Measurements from ENCODE around the gene CEP44. TPM values are rescaled to one million over a fixed set of nuclear protein-coding genes. Genes with fewer than 3 reads are reported as not detected.

The CEP44 gene
- total and polyA plus RNA-seq, 10 of the 15 experiments (the other 5 are each of a cell fraction or from before 2014, with no cell fraction given) = 7.6 to 19.8 (median 14.2) TPM

- ATAC-seq = no peak
- ChIA-PET CTCF (interaction anchor here (1.2 to 2.0 kb wide), 3 partner anchors 20 to 47 kb away, joined by 3 to 6 read pairs (median 5); no protein-coding TSS in a partner anchor), SMC1A (ENCODE audit: uncharacterized antibody, unreplicated experiment) (interaction anchor here (0.9 to 3.1 kb wide), 10 partner anchors 10 to 64 kb away, joined by 3 to 13 read pairs (median 6); no protein-coding TSS in a partner anchor), RAD21 (ENCODE audit: unreplicated experiment) (interaction anchor here (1.7 kb wide), 1 partner anchor 24 kb away, joined by 6 read pairs; no protein-coding TSS in a partner anchor), POLR2A (no interaction called here)
- no peak overlapping the region for H3K27ac ChIP-seq (ENCODE audit: control insufficient read depth, insufficient read depth)
- H2AFZ ChIP-seq (ENCODE audit: control insufficient read depth, low read depth, low read length) = no peak overlapping the region
- no peaks in the 10 kb centered on the region; a peak in 1 of 4 replicates for H3K36me3 ChIP-seq (ENCODE audit: control insufficient read depth in 2 of 2, insufficient read depth in 2 of 2, low read length in 1 of 2)
- TF ChIP-seq POLR2A (IDR thresholded peaks at IDR 0.05; ENCODE audit: low read depth, low read length) (no peak), MEF2A (IDR thresholded peaks at IDR 0.05; ENCODE audit: insufficient read depth, low read depth, low read length) (no peak), BCL11A (IDR thresholded peaks at IDR 0.05; ENCODE audit: low read depth, low read length) (no peak), ZBTB11 (CRISPR knock-in tag; IDR thresholded peaks at IDR 0.05) (no peak), JUNB (IDR thresholded peaks at IDR 0.05) (no peak), ZNF207 (IDR thresholded peaks at IDR 0.05; ENCODE audit: borderline replicate concordance) (no peak), E4F1 (IDR thresholded peaks at IDR 0.05; ENCODE audit: borderline replicate concordance, partially characterized antibody) (no peak), RELA (IDR thresholded peaks at IDR 0.05; ENCODE audit: borderline replicate concordance, partially characterized antibody) (no peak)
- H3K4me3 ChIP-seq = no peak overlapping the region
- intact Hi-C loops (cut with micrococcal nuclease; ENCODE audit: unreplicated experiment) (no loop called here), in situ Hi-C loops (cut with MboI) (loop anchor here (10.0 kb wide), 1 partner anchor 638 kb away; no protein-coding TSS in a partner anchor)
- peaks cover 7% of the 10 kb centered on the region; the same call in 1 of the 2 replicates for H3K4me1 ChIP-seq (ENCODE audit: control insufficient read depth, insufficient read depth, low read length)
- no peak for DNase-seq (ENCODE audit: low read depth, low spot score)
- H3K9me3 ChIP-seq (replicated peaks; ENCODE audit: control insufficient read depth, insufficient read depth, low read length) = peaks cover 2% of the 10 kb centered on the region; the same call in 2 of the 3 replicates
- no TSS peak for BruUV-seq (replicated peaks)
- FAIRE-seq = no peak
- H3K79me2 ChIP-seq (ENCODE audit: control insufficient read depth, insufficient read depth, low read length) = peaks cover 30% of the 10 kb centered on the region
- H3K27me3 ChIP-seq (replicated peaks in 1 of 2; ENCODE audit: control insufficient read depth in 2 of 2, insufficient read depth in 2 of 2, low read length in 1 of 2) = no peaks in the 10 kb centered on the region
- H3K4me2 ChIP-seq (ENCODE audit: control insufficient read depth, insufficient read depth) = no peak overlapping the region
- WGBS (ENCODE audit: insufficient coverage, insufficient replicate concordance, low lambda C conversion rate, missing lambda C conversion rate) = 89% methylated on average over 3 of the region's 3 CpGs
- no peak overlapping the region for H3K9ac ChIP-seq (ENCODE audit: control insufficient read depth, insufficient read depth, low read length)
- H4K20me1 ChIP-seq (ENCODE audit: control insufficient read depth, insufficient read depth) = no peaks in the 10 kb centered on the region
These were observed 3.2 kb downstream of the CEP44 start for GRCh38 chr4:174286870-174287269.
